Measurements from ENCODE around the gene NKD1. TPM values are rescaled to one million over a fixed set of nuclear protein-coding genes. Genes with fewer than 3 reads are reported as not detected.
A peak's percentile ranks its signal among the peaks of the same experiment; 100 is the strongest.

Gene NKD1
- total RNA-seq, 6 experiments from 2014 or later, result 0.69 to 2.6 (median 2.1) TPM

GRCh38 chr16:50673496-50674275, 125.5 kb downstream of the NKD1 start:
- DNase-seq, result no peak
- Histone ChIP-seq H3K4me3 (no peak overlapping the region), H3K27me3 (no peaks in the 10 kb centered on the region), H3K4me1 (peaks cover 0 to 4% (median 1%) of the 10 kb centered on the region in 4 donors), H3K9me3 (peaks cover 0 to 5% (median 0%) of the 10 kb centered on the region in 4 donors), H3K27ac (no peak overlapping the region), H3K36me3 (no peaks in the 10 kb centered on the region)
- no peak for TF ChIP-seq POLR2A (IDR thresholded peaks at IDR 0.05)
- TF ChIP-seq CTCF (IDR thresholded peaks at IDR 0.05), result no peak
- intact Hi-C loops (cut with DNase I), result loop anchor here in 1 of 2 donors (10.0 kb wide), 1 partner anchor 131 kb away; no protein-coding TSS in a partner anchor
- 91% methylated on average over 9 of the region's 70 CpGs for WGBS (ENCODE audit: insufficient coverage, low coverage, low lambda C conversion rate, missing lambda C conversion rate)
- ATAC-seq, result no peak

- WGBS (ENCODE audit: insufficient coverage, low coverage, low lambda C conversion rate, missing lambda C conversion rate), result 92% methylated on average over 4 of the region's 4 CpGs
- peaks cover 0 to 5% (median 0%) of the 10 kb centered on the region in 4 donors for H3K9me3 ChIP-seq
- H3K27ac ChIP-seq, result no peak overlapping the region
- DNase-seq (no peak), ATAC-seq (no peak)
- no peak overlapping the region for H3K4me3 ChIP-seq
- no peak for TF ChIP-seq CTCF (IDR thresholded peaks at IDR 0.05)
- TF ChIP-seq POLR2A (IDR thresholded peaks at IDR 0.05), result no peak
- no peaks in the 10 kb centered on the region for H3K27me3 ChIP-seq
- no peaks in the 10 kb centered on the region for H3K36me3 ChIP-seq
- no peaks in the 10 kb centered on the region for H3K4me1 ChIP-seq
- intact Hi-C loops (cut with DNase I), result loop anchor here in 1 of 2 donors (10.0 kb wide), 1 partner anchor 130 kb away; no protein-coding TSS in a partner anchor
Observed at GRCh38 chr16:50674831-50675230, 126.6 kb downstream of the NKD1 start.

- H3K27ac ChIP-seq, result no peak overlapping the region
- DNase-seq (no peak), ATAC-seq (no peak)
- TF ChIP-seq CTCF (IDR thresholded peaks at IDR 0.05) (no peak), POLR2A (IDR thresholded peaks at IDR 0.05) (no peak)
- no peaks in the 10 kb centered on the region for H3K36me3 ChIP-seq
- H3K4me3 ChIP-seq, result no peak overlapping the region
- no peaks in the 10 kb centered on the region for H3K27me3 ChIP-seq
- intact Hi-C loops (cut with DNase I), result loop anchor here in 1 of 2 donors (10.0 kb wide), 1 partner anchor 129 kb away; no protein-coding TSS in a partner anchor
- peaks cover 0 to 5% (median 0%) of the 10 kb centered on the region in 4 donors for H3K9me3 ChIP-seq
- no peaks in the 10 kb centered on the region for H3K4me1 ChIP-seq
- WGBS (ENCODE audit: insufficient coverage, low coverage, low lambda C conversion rate, missing lambda C conversion rate), result 88% methylated on average over 12 of the region's 23 CpGs
Observed at GRCh38 chr16:50675686-50676610, 127.8 kb downstream of the NKD1 start.

GRCh38 chr16:50676684-50677225, 128.6 kb downstream of the NKD1 start:
- ATAC-seq, result peak in 2 of 4 donors; percentile 31 to 58
- 77% methylated on average over 3 of the region's 9 CpGs for WGBS (ENCODE audit: insufficient coverage, low coverage, low lambda C conversion rate, missing lambda C conversion rate)
- DNase-seq, result no peak

More at GRCh38 chr16:50676684-50677225, 128.6 kb downstream of the NKD1 start:
- Histone ChIP-seq H3K27ac (no peak overlapping the region), H3K36me3 (no peaks in the 10 kb centered on the region), H3K9me3 (peaks cover 0 to 5% (median 0%) of the 10 kb centered on the region in 4 donors), H3K4me3 (no peak overlapping the region), H3K4me1 (no peaks in the 10 kb centered on the region), H3K27me3 (no peaks in the 10 kb centered on the region)
- TF ChIP-seq POLR2A (IDR thresholded peaks at IDR 0.05), result no peak
- TF ChIP-seq CTCF (IDR thresholded peaks at IDR 0.05), result peak in 1 of 4 donors; percentile 10
- intact Hi-C loops (cut with DNase I), result loop anchor here in 1 of 2 donors (10.0 kb wide), 1 partner anchor 128 kb away; no protein-coding TSS in a partner anchor
